Duodenal mucosa (tissue), 2 donors: ENCODE measurements around the gene CENPT.
A peak's percentile ranks its signal among the peaks of the same experiment; 100 is the strongest.

Experiments used
- H3K27ac ChIP-seq: one replicate; pipeline ENCODE4 v1.7.0; 2013; ENCODE audit warnings: low read depth, low read length
- H3K27me3 ChIP-seq, 2 donors: one replicate each; pipeline ENCODE4 v1.7.0; 2013; ENCODE audit warnings: low read length in 2 of 2, control low read depth in 1 of 2; ENCODE audit not compliant: insufficient read depth in 2 of 2, control insufficient read depth in 1 of 2
- H3K36me3 ChIP-seq, 2 donors: one replicate each; pipeline ENCODE4 v1.7.0; 2013; ENCODE audit warnings: low read length in 2 of 2, control low read depth in 1 of 2; ENCODE audit not compliant: insufficient read depth in 2 of 2, control insufficient read depth in 1 of 2
- H3K4me1 ChIP-seq, 2 donors: one replicate each; pipeline ENCODE4 v1.7.0; 2013; ENCODE audit warnings: low read length in 2 of 2, control low read depth in 1 of 2; ENCODE audit not compliant: insufficient read depth in 2 of 2, control insufficient read depth in 1 of 2
- H3K4me3 ChIP-seq, 2 donors: one replicate each; pipeline ENCODE4 v1.7.0; 2013; ENCODE audit warnings: low read length in 2 of 2, low read depth in 1 of 2
- H3K9ac ChIP-seq, 2 donors: one replicate each; pipeline ENCODE4 v1.7.0; 2013; ENCODE audit warnings: low read length in 2 of 2, low read depth in 1 of 2
- H3K9me3 ChIP-seq, 2 donors: one replicate each; pipeline ENCODE4 v1.7.0; 2013; ENCODE audit warnings: low read length in 2 of 2, control low read depth in 1 of 2; ENCODE audit not compliant: control insufficient read depth in 1 of 2

The CENPT gene

DNA sequence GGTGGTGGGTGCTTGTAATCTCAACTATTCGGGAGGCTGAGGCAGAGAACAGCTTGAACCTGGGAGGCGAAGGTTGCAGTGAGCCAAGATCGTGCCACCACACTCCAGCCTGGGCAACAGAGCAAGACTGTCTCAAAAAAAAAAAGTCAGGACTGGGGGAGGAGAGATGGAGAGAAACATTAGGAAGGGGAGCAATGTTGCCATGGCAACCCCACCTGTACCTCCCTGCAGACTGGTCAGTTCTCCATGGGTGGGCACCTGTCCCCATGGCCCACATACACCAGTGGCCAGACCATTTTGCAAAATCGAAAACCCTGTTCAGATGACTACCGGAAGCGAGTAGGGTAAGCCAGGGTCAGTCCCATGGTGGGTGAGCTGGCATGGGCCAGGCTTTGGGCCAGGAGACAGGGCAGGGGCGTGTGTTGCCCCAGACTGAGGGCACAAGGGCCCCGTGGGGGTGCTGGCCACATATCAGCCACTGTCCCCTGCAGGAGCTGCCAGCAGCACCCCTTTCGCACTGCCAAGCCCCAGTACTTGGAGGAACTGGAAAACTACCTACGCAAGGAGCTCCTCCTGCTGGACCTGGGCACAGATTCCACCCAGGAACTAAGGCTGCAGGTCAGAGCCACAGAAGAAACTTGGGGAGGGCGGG, 26.8 kb downstream of the CENPT start:
- Histone ChIP-seq H3K9me3 (no peaks in the 10 kb centered on the region), H3K27me3 (no peaks in the 10 kb centered on the region), H3K9ac (no peak overlapping the region), H3K4me3 (no peak overlapping the region), H3K36me3 (no peaks in the 10 kb centered on the region), H3K27ac (no peak overlapping the region), H3K4me1 (no peaks in the 10 kb centered on the region)

DNA sequence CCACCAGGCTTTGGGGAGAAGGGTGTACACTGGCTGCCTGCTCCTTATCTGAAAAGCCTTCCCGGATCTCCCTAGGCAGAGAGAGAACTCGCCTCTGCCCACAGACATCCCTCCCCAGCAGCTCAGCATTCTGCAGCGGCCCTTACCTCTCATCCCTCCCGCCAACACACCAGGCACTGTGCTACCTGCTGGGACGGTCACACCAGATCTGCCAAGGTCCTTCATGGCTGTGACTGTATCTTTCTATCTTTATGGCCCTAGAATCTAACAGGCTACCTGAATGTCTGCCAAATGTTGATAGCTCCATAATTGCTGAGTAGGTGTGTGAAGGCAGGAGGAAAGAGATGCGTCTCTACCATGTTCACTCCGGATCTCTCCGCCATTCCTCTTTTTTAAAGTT, 32.9 kb downstream of the CENPT start:
- Histone ChIP-seq H3K27ac (no peak overlapping the region), H3K9ac (no peak overlapping the region), H3K36me3 (no peaks in the 10 kb centered on the region), H3K27me3 (no peaks in the 10 kb centered on the region), H3K4me1 (peaks cover 4 to 5% of the 10 kb centered on the region in 2 donors), H3K9me3 (no peaks in the 10 kb centered on the region), H3K4me3 (no peak overlapping the region)

DNA sequence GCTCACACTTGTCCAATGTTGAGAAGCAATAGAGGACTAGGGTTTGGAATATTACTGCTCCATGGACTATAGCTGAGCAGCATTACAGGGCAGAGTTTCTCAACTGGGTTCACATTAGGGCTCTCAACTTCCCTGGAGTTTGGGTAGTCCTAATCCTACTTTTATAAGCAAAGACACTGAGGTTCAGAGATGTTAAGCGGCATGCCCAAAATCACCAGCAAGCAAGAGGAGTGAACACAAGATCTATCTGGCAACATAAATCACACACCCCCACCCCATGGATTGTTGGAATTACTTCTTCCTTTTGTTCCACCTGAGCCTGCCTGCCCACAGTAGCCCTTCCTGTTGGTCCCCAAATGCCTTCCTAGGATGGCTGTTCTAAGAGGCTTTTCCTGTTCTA, 35.6 kb downstream of the CENPT start:
- Histone ChIP-seq H3K27me3 (no peaks in the 10 kb centered on the region), H3K4me3 (no peak overlapping the region), H3K27ac (no peak overlapping the region), H3K4me1 (peaks cover 4 to 11% of the 10 kb centered on the region in 2 donors), H3K36me3 (no peaks in the 10 kb centered on the region), H3K9me3 (no peaks in the 10 kb centered on the region), H3K9ac (no peak overlapping the region)

DNA sequence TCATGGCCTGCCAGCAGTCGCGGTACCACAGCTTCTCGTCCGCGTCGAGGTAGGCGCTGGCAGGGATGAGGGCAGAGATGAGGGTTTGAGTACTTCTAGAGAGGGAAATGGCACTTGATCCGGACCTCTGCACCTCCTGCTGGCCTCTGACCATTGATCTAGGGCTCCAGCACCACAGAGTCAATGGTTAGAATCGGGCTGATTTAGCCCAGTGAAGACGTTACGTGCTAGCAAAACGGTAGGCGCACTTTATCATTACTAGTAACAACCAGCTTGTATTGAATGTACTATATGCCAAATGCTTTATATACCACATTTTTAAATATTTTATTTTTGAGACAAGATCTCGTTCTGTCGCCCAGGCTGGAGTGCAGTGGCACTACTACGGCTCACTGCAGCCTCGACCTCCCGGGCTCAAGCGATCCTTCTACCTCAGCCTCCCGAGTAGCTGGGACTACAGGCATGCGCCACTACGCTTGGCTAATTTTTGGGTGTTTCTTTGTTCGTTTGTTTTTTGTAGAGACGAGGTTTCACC, 40.3 kb downstream of the CENPT start:
- peak overlapping the region; percentile 27 to 51 for H3K9ac ChIP-seq
- H3K9me3 ChIP-seq: no peaks in the 10 kb centered on the region
- peaks cover 9 to 21% of the 10 kb centered on the region in 2 donors for H3K4me1 ChIP-seq
- H3K27ac ChIP-seq: no peak overlapping the region
- H3K4me3 ChIP-seq: peak overlapping the region; percentile 93 to 99
- no peaks in the 10 kb centered on the region for H3K27me3 ChIP-seq
- H3K36me3 ChIP-seq: peaks cover 0 to 5% of the 10 kb centered on the region in 2 donors

DNA sequence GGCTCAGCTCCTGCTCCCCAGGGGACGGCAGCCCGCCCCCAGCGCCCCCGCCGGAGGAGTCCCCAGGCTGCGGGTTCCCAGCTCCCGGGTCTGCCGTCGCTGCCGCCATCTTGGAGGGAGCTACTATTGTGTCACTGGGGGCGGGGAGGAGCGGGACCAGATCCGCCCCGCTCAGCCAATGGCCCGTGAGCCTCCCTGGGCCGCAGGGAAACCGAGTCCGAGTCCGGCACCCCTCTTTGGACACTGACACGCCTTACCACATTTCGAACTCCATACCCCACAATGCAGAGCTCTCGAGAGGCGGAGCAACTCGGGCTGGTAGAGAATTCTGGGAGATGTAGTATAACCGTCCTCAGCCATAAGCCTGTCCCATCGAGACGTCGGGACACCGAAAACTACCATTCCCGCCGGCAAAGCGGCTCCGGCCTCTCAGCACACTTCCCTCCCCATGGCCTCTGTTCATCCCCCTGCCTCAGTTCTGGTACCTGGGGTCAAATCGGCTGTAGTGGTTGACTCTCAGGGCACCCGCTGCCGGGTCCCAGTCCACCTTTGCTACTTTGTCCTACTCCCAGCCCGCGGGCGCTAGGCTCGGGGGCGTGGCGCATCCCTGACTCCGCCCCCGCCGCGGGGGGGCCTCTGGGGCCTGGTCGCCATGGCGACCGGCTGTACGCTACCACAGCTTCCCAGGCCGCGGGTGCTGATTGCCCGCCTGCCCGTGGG, 40.9 kb downstream of the CENPT start, which contains the start of the genes RANBP10 and TSNAXIP1:
RANBP10 (minus strand) TSS at position 133 of the 720 bp plus-strand sequence; CDS start at position 109, 24 bp downstream.
TSNAXIP1 (plus strand) TSS at position 462 of the 720 bp plus-strand sequence. CDS start 261 bp downstream, outside the sequence.
- no peaks in the 10 kb centered on the region for H3K9me3 ChIP-seq
- H3K36me3 ChIP-seq: peaks cover 0 to 10% of the 10 kb centered on the region in 2 donors
- H3K9ac ChIP-seq: peak within 1 kb of the TSS; percentile 85 to 94
- H3K27me3 ChIP-seq: no peaks in the 10 kb centered on the region
- peaks cover 9 to 21% of the 10 kb centered on the region in 2 donors for H3K4me1 ChIP-seq
- H3K27ac ChIP-seq: peak within 1 kb of the TSS; percentile 35
- H3K4me3 ChIP-seq: peak within 1 kb of the TSS; percentile 93 to 99

DNA sequence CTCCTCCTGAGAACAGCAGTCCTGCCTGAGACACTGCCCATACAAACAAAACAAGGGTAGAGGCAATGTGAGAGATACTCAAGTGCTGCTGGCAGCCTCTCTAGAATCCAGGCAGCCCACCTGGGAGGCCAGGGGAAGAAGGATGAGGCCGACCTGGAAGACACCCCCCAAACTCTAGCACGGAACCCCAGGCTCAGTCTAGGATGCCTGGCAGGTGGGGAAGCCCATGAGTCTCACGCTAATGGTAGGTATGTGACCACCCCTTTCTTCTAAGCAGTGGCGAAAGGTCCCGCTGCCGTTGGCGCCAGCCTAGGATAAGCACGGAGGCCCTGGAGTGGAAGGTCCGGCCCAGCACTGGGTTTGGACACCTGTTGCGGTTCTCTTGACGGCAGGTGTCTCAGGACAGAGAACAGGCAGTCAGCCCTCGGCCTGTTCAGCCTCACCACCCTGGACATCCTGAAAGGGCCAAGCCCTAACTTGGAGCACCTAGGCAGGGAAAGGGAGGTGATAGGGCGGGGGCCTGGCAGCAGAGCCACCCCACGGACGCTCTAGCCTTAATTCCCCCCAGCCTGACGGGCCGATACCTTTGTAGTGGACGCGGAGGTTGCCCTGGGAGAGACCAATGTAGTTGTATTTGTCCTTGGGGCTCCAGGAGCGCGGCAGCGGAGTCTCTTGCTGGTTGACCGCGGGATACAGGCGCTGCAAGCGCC, 41.6 kb downstream of the CENPT start:
- Histone ChIP-seq H3K27me3 (no peaks in the 10 kb centered on the region), H3K9ac (peak overlapping the region; percentile 85 to 94), H3K27ac (no peak overlapping the region), H3K4me1 (peaks cover 9 to 21% of the 10 kb centered on the region in 2 donors), H3K9me3 (no peaks in the 10 kb centered on the region), H3K36me3 (peaks cover 0 to 17% of the 10 kb centered on the region in 2 donors), H3K4me3 (peak overlapping the region; percentile 93 to 99)

DNA sequence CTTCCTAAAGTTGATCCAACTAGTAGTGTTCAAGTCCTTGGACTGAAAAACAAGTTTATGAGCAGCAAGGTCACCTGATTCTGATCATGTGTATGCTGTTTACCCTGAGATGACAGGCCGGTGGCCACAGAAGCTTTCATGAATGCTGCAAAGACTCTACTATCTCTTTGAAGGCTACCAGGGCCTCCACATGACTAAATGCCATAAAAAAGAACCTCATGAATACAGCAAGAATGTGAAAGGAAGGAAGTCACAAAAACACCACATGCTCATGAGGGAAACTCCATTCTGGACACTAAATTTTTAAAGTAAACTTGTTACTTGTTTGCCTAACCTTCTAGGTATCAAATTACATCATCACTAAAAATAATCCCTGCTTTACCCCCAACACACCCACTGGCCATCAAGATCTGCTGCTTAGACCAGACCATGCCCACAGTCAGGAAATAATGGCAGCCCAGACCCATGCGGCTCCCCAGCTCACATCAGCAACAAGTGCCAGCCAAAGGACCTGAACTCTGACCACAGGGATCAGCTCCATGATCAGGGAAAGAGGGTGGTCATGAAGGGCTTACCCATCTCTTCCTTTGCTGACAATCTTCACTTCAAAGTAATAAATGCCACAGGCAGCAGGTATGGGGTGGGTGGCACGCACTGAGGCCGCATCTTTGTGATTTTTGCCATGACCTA, 42.5 kb downstream of the CENPT start:
- H3K36me3 ChIP-seq: peaks cover 0 to 23% of the 10 kb centered on the region in 2 donors
- H3K4me1 ChIP-seq: peaks cover 9 to 21% of the 10 kb centered on the region in 2 donors
- no peaks in the 10 kb centered on the region for H3K27me3 ChIP-seq
- H3K9ac ChIP-seq: peak overlapping the region; percentile 49 to 85
- H3K9me3 ChIP-seq: no peaks in the 10 kb centered on the region
- H3K4me3 ChIP-seq: peak overlapping the region; percentile 93 to 99
- H3K27ac ChIP-seq: no peak overlapping the region

DNA sequence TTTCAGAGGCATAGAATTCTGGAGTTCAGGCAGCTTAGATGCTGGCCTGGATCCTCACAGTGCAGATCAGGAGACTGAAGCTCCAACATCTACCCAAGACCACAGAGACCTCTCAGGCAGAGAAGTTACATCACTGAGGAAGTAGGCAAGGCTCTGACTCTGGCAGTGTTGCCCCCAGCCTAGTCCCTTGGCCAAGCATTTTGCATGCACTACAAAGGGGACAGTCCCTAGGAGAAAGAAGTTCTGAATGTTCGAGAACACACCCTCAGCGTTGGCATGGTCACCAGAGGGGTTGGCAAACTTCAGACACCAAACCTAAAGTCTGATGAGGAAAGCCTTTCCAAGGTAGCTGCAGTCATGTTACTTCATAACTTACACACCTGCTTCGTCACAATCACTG, 43.6 kb downstream of the CENPT start:
- no peak overlapping the region for H3K27ac ChIP-seq
- no peaks in the 10 kb centered on the region for H3K27me3 ChIP-seq
- H3K36me3 ChIP-seq: peaks cover 0 to 28% of the 10 kb centered on the region in 2 donors
- H3K9ac ChIP-seq: no peak overlapping the region
- peaks cover 9 to 21% of the 10 kb centered on the region in 2 donors for H3K4me1 ChIP-seq
- H3K4me3 ChIP-seq: no peak overlapping the region
- no peaks in the 10 kb centered on the region for H3K9me3 ChIP-seq

DNA sequence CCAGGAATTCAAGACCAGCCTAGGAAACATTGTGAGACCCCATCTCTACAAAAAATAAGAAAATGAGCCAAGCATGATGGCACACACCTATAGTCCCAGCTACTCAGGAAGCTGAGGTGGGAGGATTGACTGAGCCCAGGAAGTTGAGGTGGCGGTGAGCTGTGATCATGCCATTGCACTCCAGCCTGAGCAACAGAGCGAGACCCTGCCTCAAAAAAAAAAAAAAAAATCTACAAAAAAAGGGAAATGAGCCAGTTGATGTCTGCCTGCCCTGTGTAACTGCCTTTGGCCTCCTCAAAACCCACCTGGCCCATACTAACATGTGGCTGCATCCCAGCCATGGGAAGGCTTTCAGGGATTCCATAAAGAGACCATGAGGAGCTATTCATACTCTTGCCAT, 45.6 kb downstream of the CENPT start:
- no peak overlapping the region for H3K27ac ChIP-seq
- H3K9me3 ChIP-seq: no peaks in the 10 kb centered on the region
- H3K36me3 ChIP-seq: peaks cover 0 to 37% of the 10 kb centered on the region in 2 donors
- H3K4me3 ChIP-seq: no peak overlapping the region
- no peaks in the 10 kb centered on the region for H3K27me3 ChIP-seq
- H3K9ac ChIP-seq: no peak overlapping the region
- H3K4me1 ChIP-seq: peaks cover 9 to 16% of the 10 kb centered on the region in 2 donors
